ENCODE data around the gene RAPGEF1.
A peak's percentile ranks its signal among the peaks of the same experiment; 100 is the strongest.

RAPGEF1 gene

GRCh38 chr9:131642496-131643083, 97.3 kb downstream of the RAPGEF1 start:
- in situ Hi-C loops (cut with MboI; ENCODE audit: low pct_unique_long_range_greater_than_20kb, low sequenced_read_pairs), result no loop called here
- no peak for DNase-seq

- in situ Hi-C loops (cut with MboI; ENCODE audit: low pct_unique_long_range_greater_than_20kb, low sequenced_read_pairs), result no loop called here
- DNase-seq, result no peak
Observed at GRCh38 chr9:131641618-131642495, 98.0 kb downstream of the RAPGEF1 start.

GRCh38 chr9:131640438-131641137, 99.3 kb downstream of the RAPGEF1 start:
- DNase-seq, result no peak
- in situ Hi-C loops (cut with MboI; ENCODE audit: low pct_unique_long_range_greater_than_20kb, low sequenced_read_pairs), result no loop called here

GRCh38 chr9:131639769-131640437, 100.0 kb downstream of the RAPGEF1 start:
- in situ Hi-C loops (cut with MboI; ENCODE audit: low pct_unique_long_range_greater_than_20kb, low sequenced_read_pairs), result no loop called here
- DNase-seq, result no peak

GRCh38 chr9:131636593-131636992, 103.3 kb downstream of the RAPGEF1 start:
- in situ Hi-C loops (cut with MboI; ENCODE audit: low pct_unique_long_range_greater_than_20kb, low sequenced_read_pairs), result no loop called here
- DNase-seq, result no peak

- in situ Hi-C loops (cut with MboI; ENCODE audit: low pct_unique_long_range_greater_than_20kb, low sequenced_read_pairs), result no loop called here
Observed at GRCh38 chr9:131635892-131636291, 104.0 kb downstream of the RAPGEF1 start.

GRCh38 chr9:131635285-131635684, 104.6 kb downstream of the RAPGEF1 start:
- peak; percentile 92 for DNase-seq
- in situ Hi-C loops (cut with MboI; ENCODE audit: low pct_unique_long_range_greater_than_20kb, low sequenced_read_pairs), result no loop called here

More at GRCh38 chr9:131635892-131636291, 104.0 kb downstream of the RAPGEF1 start:
- DNase-seq, result no peak

GRCh38 chr9:131633491-131634031, 106.3 kb downstream of the RAPGEF1 start:
- in situ Hi-C loops (cut with MboI; ENCODE audit: low pct_unique_long_range_greater_than_20kb, low sequenced_read_pairs), result no loop called here
- DNase-seq, result no peak

- no peak for DNase-seq
- in situ Hi-C loops (cut with MboI; ENCODE audit: low pct_unique_long_range_greater_than_20kb, low sequenced_read_pairs), result no loop called here
Observed at GRCh38 chr9:131631306-131631705, 108.6 kb downstream of the RAPGEF1 start.

- DNase-seq, result peak; percentile 35
Observed at GRCh38 chr9:131630205-131630831, 109.6 kb downstream of the RAPGEF1 start.

GRCh38 chr9:131629825-131630204, 110.1 kb downstream of the RAPGEF1 start:
- in situ Hi-C loops (cut with MboI; ENCODE audit: low pct_unique_long_range_greater_than_20kb, low sequenced_read_pairs), result no loop called here
- no peak for DNase-seq

More at GRCh38 chr9:131630205-131630831, 109.6 kb downstream of the RAPGEF1 start:
- in situ Hi-C loops (cut with MboI; ENCODE audit: low pct_unique_long_range_greater_than_20kb, low sequenced_read_pairs), result no loop called here

- in situ Hi-C loops (cut with MboI; ENCODE audit: low pct_unique_long_range_greater_than_20kb, low sequenced_read_pairs), result no loop called here
- DNase-seq, result no peak
Observed at GRCh38 chr9:131629226-131629500, 110.7 kb downstream of the RAPGEF1 start.

GRCh38 chr9:131628459-131629225, 111.2 kb downstream of the RAPGEF1 start:
- in situ Hi-C loops (cut with MboI; ENCODE audit: low pct_unique_long_range_greater_than_20kb, low sequenced_read_pairs), result no loop called here
- DNase-seq, result no peak

- DNase-seq, result peak; percentile 50
- in situ Hi-C loops (cut with MboI; ENCODE audit: low pct_unique_long_range_greater_than_20kb, low sequenced_read_pairs), result no loop called here
Observed at GRCh38 chr9:131627648-131628458, 112.0 kb downstream of the RAPGEF1 start.

- DNase-seq, result no peak
- in situ Hi-C loops (cut with MboI; ENCODE audit: low pct_unique_long_range_greater_than_20kb, low sequenced_read_pairs), result no loop called here
Observed at GRCh38 chr9:131627326-131627647, 112.6 kb downstream of the RAPGEF1 start.

GRCh38 chr9:131625790-131626670, 113.8 kb downstream of the RAPGEF1 start:
- DNase-seq, result no peak

GRCh38 chr9:131625508-131625787, 114.4 kb downstream of the RAPGEF1 start:
- in situ Hi-C loops (cut with MboI; ENCODE audit: low pct_unique_long_range_greater_than_20kb, low sequenced_read_pairs), result no loop called here

More at GRCh38 chr9:131625790-131626670, 113.8 kb downstream of the RAPGEF1 start:
- in situ Hi-C loops (cut with MboI; ENCODE audit: low pct_unique_long_range_greater_than_20kb, low sequenced_read_pairs), result no loop called here

More at GRCh38 chr9:131625508-131625787, 114.4 kb downstream of the RAPGEF1 start:
- DNase-seq, result no peak

Data from KBM-7 (cell line).